ENCODE data around the gene PGGHG. TPM values are rescaled to one million over a fixed set of nuclear protein-coding genes. Genes with fewer than 3 reads are reported as not detected.
"Not testable (repeated sequence)": the region's sequence is repeated elsewhere in the genome, so short reads cannot be mapped to it uniquely, and the experiment has no call there.

Gene PGGHG
- polyA plus RNA-seq, 1 experiment = 4.0 TPM

- DNase-seq (ENCODE audit: low read depth, low spot score) = no peak
- CTCF ChIA-PET = no interaction called here
- Histone ChIP-seq H3K27ac (ENCODE audit: low read depth, low read length) (no peak overlapping the region), H3K4me3 (ENCODE audit: low read depth, low read length) (no peak overlapping the region), H3K27me3 (ENCODE audit: control insufficient read depth, insufficient read depth, low read length) (peaks cover 7% of the 10 kb centered on the region), H3K9me3 (ENCODE audit: control insufficient read depth, insufficient read depth, low read length) (peaks cover 15% of the 10 kb centered on the region; the same call in 1 of the 2 replicates)
- no peak for TF ChIP-seq CTCF (IDR thresholded peaks at IDR 0.05; ENCODE audit: low read depth, low read length)
- POLR2A ChIA-PET = no interaction called here
Observed at GRCh38 chr11:266676-267439, 22.1 kb upstream of the PGGHG start.

GRCh38 chr11:267491-267994 lies 21.4 kb upstream of the PGGHG start:
- Histone ChIP-seq H3K27me3 (ENCODE audit: control insufficient read depth, insufficient read depth, low read length) (peaks cover 14% of the 10 kb centered on the region), H3K27ac (ENCODE audit: low read depth, low read length) (no peak overlapping the region), H3K4me3 (ENCODE audit: low read depth, low read length) (no peak overlapping the region), H3K9me3 (ENCODE audit: control insufficient read depth, insufficient read depth, low read length) (peaks cover 15% of the 10 kb centered on the region; the same call in 1 of the 2 replicates)
- DNase-seq (ENCODE audit: low read depth, low spot score) = no peak
- no peak for TF ChIP-seq CTCF (IDR thresholded peaks at IDR 0.05; ENCODE audit: low read depth, low read length)
- ChIA-PET CTCF (no interaction called here), POLR2A (interaction anchor here (1.2 kb wide), 1 partner anchor 17 kb away, joined by 3 read pairs; no protein-coding TSS in a partner anchor)

- DNase-seq (ENCODE audit: low read depth, low spot score); H3K4me3 ChIP-seq (ENCODE audit: low read depth, low read length); CTCF ChIA-PET; H3K27ac ChIP-seq (ENCODE audit: low read depth, low read length): not testable (repeated sequence)
- TF ChIP-seq CTCF (IDR thresholded peaks at IDR 0.05; ENCODE audit: low read depth, low read length) = 0 out of 2 replicates have a peak, but pooled peaks have one; percentile 16
- Histone ChIP-seq H3K9me3 (ENCODE audit: control insufficient read depth, insufficient read depth, low read length) (peaks cover 15% of the 10 kb centered on the region; the same call in 1 of the 2 replicates), H3K27me3 (ENCODE audit: control insufficient read depth, insufficient read depth, low read length) (peaks cover 21% of the 10 kb centered on the region)
- POLR2A ChIA-PET = interaction anchor here (1.1 to 1.2 kb wide), 2 partner anchors 18 to 61 kb away, joined by 3 read pairs; partner anchors contain the start of genes BET1L and RIC8A
Observed at GRCh38 chr11:268716-269145, 20.2 kb upstream of the PGGHG start.

GRCh38 chr11:269146-269890 lies 19.6 kb upstream of the PGGHG start:
- Histone ChIP-seq H3K27ac (ENCODE audit: low read depth, low read length) (no peak overlapping the region), H3K9me3 (ENCODE audit: control insufficient read depth, insufficient read depth, low read length) (peaks cover 15% of the 10 kb centered on the region; the same call in 1 of the 2 replicates), H3K4me3 (ENCODE audit: low read depth, low read length) (no peak overlapping the region), H3K27me3 (ENCODE audit: control insufficient read depth, insufficient read depth, low read length) (peaks cover 26% of the 10 kb centered on the region)
- POLR2A ChIA-PET = interaction anchor here (1.1 kb wide), 1 partner anchor 62 kb away, joined by 3 read pairs; the partner anchor contains the start of genes BET1L and RIC8A
- no peak for TF ChIP-seq CTCF (IDR thresholded peaks at IDR 0.05; ENCODE audit: low read depth, low read length)
- CTCF ChIA-PET = no interaction called here
- DNase-seq (ENCODE audit: low read depth, low spot score) = no peak

All from AG04450 (cell line).